ENCODE results near the gene PCMTD2.
"Not testable (repeated sequence)": the region's sequence is repeated elsewhere in the genome, so short reads cannot be mapped to it uniquely, and the experiment has no call there.

PCMTD2 gene

DNA sequence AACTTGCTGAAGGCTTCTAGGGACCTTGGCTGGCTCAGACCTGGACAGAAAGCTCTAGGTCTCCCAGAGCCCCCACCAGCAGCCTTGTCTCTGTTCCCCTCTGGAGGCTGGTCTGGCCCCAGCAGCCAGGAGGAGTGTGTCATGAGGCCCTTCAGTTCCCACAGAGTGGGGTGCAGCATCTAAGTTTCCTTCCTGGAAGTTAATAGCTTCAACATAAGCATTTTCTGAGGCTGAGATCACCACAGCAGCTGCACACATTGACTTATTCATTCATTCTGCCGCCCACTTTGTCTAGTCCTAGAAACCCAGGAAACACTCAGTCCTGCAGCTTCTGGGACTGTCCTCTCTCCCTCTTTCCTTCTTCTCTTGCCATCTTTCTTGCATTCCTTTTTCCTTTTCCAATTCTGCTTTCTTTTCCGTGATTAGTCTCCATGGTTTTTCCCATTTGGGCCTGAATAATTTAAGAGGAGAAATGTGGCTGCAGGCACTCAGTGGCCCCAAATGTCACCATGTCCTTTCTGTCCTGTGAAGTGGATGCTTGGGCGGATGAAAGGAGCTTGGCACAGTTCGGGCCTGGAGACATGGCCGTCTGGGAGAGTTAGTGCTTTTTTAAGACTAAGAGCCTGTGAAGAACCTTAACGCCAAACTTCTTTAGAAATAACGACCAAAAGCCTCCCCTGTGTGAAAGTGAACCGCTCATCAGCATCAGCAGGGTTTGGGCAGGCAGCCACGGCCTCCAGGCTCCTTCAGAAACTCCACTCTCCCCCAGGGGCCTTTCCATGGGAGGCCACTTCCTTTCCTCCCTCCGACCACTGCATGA is 31.0 kb upstream of the PCMTD2 start:
- DNase-seq: no peak

DNA sequence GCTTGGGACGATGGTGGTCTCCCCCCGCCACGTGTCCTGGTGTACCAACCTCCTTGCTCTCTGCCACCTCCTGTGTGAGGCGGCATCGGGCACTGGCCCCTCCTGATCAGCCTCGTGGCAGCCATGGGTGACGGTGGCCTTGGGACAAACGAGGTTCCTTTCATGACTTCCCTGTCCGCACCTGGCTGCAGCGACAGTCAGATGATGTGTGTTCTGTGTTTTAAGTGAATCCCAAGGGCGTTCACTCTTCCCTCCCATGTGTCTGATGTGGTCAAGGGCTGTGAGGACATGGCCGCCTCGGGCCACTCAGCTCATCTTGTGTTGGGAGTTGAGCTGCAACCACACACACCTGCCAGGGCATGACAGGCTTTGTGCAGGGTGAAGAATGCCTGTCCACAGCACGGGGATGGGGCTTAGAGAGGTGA is 30.4 kb upstream of the PCMTD2 start:
- no peak for DNase-seq

DNA sequence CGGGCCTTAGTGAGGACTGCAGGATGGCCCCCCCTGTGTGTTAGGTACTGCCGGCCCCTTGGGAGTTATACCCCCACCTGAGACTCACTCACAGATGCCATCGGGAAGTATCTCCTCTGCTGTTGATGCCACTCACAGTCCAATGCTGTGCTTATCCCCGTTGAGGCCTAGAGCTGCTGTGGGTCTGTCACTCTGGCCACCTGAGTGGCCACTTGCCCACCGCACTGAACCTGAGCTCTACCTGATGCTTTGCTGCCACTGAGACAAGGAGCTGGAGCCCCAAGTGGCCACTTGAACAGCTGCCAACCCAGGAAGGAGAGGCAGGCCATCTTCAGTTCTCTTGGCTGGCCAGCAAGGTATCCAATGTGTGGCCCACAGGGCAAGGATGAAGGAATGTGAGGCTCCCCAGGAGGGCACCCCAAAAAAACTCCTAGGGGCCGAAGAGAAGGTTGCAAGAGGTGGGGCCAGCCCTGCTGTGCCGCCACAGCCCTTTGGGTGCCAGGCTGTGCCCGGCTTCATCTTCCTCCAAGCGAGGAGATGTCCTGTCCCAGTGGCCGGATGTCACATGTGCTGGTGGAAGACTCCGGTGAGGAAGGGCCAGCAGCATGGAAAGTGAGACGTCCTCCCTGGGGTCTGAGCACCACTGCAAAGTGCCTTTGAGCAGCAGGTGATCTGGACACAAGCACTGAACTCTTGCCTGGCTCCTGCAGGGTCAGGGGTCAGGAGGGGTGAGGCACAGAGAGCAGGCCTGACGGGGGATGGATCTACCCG is 29.5 kb upstream of the PCMTD2 start:
- DNase-seq: no peak

- peak; percentile 32 for DNase-seq
These were observed 28.6 kb upstream of the PCMTD2 start for GRCh38 chr20:64226686-64227580.

- no peak for DNase-seq
These were observed 27.4 kb upstream of the PCMTD2 start for GRCh38 chr20:64228086-64228653.

DNA sequence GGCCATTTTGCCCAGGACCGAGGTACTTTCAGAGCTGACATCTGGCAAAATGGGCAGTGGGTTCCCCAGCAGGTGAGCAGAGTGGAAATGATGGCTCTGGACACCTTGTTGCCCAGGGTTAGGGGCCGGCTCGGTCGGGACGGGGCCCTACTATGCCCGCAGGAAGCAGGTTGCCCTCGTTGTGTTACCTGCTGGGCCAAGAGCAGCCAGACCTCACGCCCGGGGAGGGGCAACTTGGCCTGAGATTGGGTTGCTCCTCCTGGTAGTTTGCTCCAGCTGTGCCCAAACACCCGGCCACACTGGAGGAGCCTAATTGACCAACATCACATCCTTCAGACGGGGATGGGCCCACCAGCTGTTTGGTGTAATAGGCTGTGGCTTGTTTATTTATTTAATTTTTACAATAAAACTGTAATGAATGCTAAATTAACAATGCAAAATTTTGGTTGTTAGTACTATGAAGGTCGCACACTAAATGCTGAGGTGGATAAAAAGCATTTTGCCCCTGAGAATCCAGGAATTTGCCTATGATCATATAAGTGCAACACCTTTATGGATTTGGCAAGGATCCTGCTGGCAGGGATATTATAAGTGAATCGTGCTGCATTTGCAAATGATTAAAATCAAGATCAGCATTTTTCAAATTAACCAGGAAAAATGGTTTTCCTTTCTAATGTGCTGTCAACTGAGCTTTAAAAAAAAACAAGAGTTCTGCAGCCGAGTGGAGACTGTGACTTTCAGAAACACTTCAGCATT is 26.6 kb upstream of the PCMTD2 start:
- no peak for DNase-seq

DNA sequence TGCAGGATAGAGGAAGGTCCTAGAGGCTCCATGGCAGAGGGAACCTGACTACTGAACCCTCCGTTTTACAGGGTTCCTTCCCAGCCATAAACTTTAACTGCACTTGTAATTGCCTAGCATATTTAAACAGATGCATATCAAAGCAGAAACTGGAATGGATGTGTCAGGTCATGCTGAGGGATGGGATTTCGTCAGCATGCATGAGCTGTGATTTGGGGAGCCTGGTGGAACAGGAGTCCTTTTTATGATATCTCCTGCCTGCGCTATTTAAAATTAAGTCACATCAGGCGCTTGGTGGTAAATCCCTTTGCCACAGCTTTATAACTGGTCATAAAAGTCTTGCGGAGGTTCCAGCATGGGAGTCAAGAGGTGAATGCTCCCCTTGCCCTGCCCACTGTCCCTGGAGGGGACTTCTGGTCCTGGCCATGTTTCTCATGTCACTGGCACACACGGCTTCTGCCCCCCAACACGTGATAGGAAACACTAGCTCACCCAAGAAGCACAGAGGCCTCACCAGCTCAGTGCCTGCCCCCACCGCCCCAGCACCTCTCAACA is 26.0 kb upstream of the PCMTD2 start:
- no peak for DNase-seq

GRCh38 chr20:64230461-64231145 is 24.9 kb upstream of the PCMTD2 start:
- no peak for DNase-seq

DNA sequence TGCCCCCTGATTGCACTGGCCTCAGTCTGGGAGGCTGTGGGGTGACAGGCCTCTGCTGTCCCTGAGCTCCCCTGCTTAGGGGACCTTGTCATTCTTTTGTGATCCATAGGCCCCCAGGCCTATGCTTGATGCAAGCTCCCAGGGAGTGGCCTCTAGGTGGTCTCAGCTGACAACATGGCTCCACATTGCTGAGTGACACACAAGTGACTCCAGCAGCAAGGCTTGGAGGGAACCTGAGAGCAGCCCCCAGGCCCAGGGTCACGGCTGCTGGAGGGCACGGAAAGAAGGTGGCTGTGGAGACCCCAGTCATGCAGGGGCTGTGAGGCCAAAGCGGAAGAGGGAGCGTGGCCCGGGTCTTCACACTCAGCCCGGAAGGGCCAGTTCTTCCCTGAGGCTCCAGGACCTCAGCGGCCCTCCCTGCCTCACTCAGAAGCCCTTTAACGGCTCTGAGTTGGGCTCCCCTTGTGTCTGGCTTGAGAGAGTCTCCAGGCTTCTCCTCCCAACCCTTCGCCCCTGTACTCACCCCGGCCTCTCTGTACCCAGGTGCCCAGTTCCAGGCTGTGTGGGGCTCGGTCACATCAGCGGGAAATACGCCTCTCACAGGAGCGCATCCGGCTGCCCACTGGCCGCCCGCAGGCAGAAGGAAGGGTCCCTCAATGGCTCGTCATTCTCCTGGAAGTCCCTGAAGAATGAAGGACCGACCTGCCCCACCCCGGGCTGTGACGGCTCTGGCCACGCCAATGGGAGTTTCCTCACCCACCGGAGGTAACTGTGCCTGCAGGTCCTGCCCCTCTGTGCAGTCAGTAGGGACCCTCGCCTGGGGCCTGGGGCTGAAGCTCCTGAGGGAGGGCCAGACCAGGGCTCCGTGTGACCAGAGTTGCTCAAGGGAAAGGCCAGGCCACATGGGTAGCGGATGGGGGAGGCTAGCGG is 23.7 kb upstream of the PCMTD2 start:
- no peak for DNase-seq

GRCh38 chr20:64232794-64233193 is 22.8 kb upstream of the PCMTD2 start:
- DNase-seq: no peak

DNA sequence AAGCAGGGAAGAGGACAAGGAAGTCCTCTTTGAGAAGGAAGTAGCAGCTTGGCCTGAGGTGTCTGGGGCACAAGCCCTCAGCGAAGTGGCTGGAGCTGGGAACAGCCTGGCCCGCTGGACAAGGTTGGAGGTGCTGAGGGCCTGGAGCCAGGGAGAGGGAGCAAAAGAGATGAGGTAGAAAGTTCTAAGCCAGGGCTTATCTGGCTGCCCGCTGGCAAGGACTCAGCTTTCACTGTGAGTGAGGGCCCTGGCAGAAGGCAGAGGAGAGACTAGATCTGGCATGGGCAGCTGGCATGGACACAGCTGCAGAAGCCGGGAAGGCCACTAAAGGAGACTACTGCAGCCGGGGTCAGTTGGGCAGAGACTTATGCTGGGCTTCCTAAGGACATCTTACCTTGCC is 21.8 kb upstream of the PCMTD2 start:
- no peak for DNase-seq

- DNase-seq: no peak
These were observed 21.2 kb upstream of the PCMTD2 start for GRCh38 chr20:64234291-64234791.

GRCh38 chr20:64234921-64235565 is 20.5 kb upstream of the PCMTD2 start:
- DNase-seq: not testable (repeated sequence)

GRCh38 chr20:64236137-64237088 is 19.1 kb upstream of the PCMTD2 start:
- no peak for DNase-seq

GRCh38 chr20:64237316-64237715 is 18.2 kb upstream of the PCMTD2 start:
- DNase-seq: no peak

- no peak for DNase-seq
These were observed 17.3 kb upstream of the PCMTD2 start for GRCh38 chr20:64238115-64238825.

DNA sequence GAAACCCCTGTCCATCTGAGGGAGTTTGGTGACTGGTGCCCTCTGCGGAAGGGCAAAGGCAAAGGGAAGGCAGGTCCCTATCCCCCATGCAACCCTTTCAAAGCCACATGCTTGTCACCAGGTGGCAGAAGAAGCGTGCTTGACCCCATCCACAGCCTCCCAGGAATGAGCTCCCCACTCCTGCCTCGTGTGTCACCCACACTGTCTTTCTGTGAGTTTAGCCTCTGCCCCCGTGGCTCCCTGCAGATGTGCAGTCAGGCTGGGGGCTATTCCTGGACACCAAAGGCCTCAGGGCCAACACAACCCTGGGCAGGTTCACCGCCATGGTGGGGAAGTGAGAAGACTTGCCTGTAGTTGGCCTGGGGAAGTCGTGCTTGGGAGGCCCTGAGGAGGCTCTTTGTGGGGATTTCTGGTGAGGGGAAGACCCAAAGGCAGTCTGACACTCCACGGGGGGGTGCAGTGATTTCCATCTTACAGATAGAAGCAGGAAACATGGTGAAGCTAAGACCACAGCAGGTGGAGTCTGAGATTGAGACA is 16.6 kb upstream of the PCMTD2 start:
- no peak for DNase-seq
